Neural progenitor cell (in vitro differentiated cells): Measurements from ENCODE around the gene FIG4. TPM values are rescaled to one million over a fixed set of nuclear protein-coding genes. Genes with fewer than 3 reads are reported as not detected.

ENCODE experiments used
- DNase-seq: peaks from one replicate; pipeline ENCODE4 v3.0.0-alpha.2; 2016; ENCODE audit warnings: low spot score
- H2AFZ ChIP-seq: fragments of 200-600 bp; sonication (generic); replicated peaks from 2 replicates; pipeline ENCODE4 v1.6.1; 2016; ENCODE audit warnings: antibody characterized with exemption
- H3F3A ChIP-seq: fragments of 200-600 bp; sonication (generic); 2 replicates; pipeline ENCODE4 v1.6.1; 2016; ENCODE audit warnings: antibody characterized with exemption, low read depth
- H3K27ac ChIP-seq: fragments of 200-600 bp; sonication (generic); 2 replicates; pipeline ENCODE4 v1.5.1; 2016; ENCODE audit warnings: mild to moderate bottlenecking
- H3K27me3 ChIP-seq: fragments of 200-600 bp; sonication (generic); 2 replicates; pipeline ENCODE4 v1.6.1; 2016; ENCODE audit warnings: mild to moderate bottlenecking, moderate library complexity
- H3K36me3 ChIP-seq: fragments of 200-600 bp; sonication (generic); 2 replicates; pipeline ENCODE4 v1.5.1; 2016
- H3K4me1 ChIP-seq: fragments of 200-600 bp; sonication (generic); 2 replicates; pipeline ENCODE4 v1.6.1; 2016; ENCODE audit warnings: mixed run types
- H3K4me2 ChIP-seq: fragments of 200-600 bp; sonication (generic); 2 replicates; pipeline ENCODE4 v1.6.1; 2016
- H3K4me3 ChIP-seq: fragments of 200-600 bp; sonication (generic); 2 replicates; pipeline ENCODE4 v1.5.1; 2016
- H3K79me2 ChIP-seq: fragments of 200-600 bp; sonication (generic); 2 replicates; pipeline ENCODE4 v1.6.1; 2016; ENCODE audit warnings: low read depth
- H3K9ac ChIP-seq: fragments of 200-600 bp; sonication (generic); 2 replicates; pipeline ENCODE4 v1.6.1; 2016
- H3K9me3 ChIP-seq: fragments of 200-600 bp; sonication (generic); 2 replicates; pipeline ENCODE4 v1.5.1; 2016; ENCODE audit warnings: low read depth
- H4K20me1 ChIP-seq: fragments of 200-600 bp; sonication (generic); 2 replicates; pipeline ENCODE4 v1.6.1; 2016; ENCODE audit warnings: low read depth
- H3K27ac Mint-ChIP-seq: 3 replicates; pipeline ENCODE4 v1.8.0; 2021; ENCODE audit warnings: mixed read lengths
- H3K27me3 Mint-ChIP-seq: 2 replicates; pipeline ENCODE4 v1.8.0; 2022; ENCODE audit warnings: low read depth, mild to moderate bottlenecking, inconsistent platforms, moderate library complexity, mixed read lengths; ENCODE audit not compliant: insufficient read depth
- H3K36me3 Mint-ChIP-seq: 3 replicates; pipeline ENCODE4 v1.8.0; 2021; ENCODE audit warnings: mixed read lengths
- H3K4me1 Mint-ChIP-seq: 3 replicates; pipeline ENCODE4 v1.8.0; 2021; ENCODE audit warnings: mixed read lengths
- H3K4me3 Mint-ChIP-seq: 3 replicates; pipeline ENCODE4 v1.8.0; 2021; ENCODE audit warnings: mild to moderate bottlenecking, moderate library complexity, mixed read lengths
- H3K9me3 Mint-ChIP-seq: 3 replicates; pipeline ENCODE4 v1.8.0; 2020; ENCODE audit warnings: mixed read lengths
- CTCF ChIP-seq: fragments of 200-600 bp; sonication (generic); IDR thresholded peaks from 2 replicates; pipeline ENCODE4 v1.5.1; 2017; ENCODE audit warnings: antibody characterized with exemption, mild to moderate bottlenecking
- EZH2 ChIP-seq: fragments of 200-600 bp; sonication (generic); IDR thresholded peaks from 2 replicates; pipeline ENCODE4 v1.6.1; 2017; ENCODE audit warnings: antibody characterized with exemption, mild to moderate bottlenecking, moderate library complexity
- EZH2phosphoT487 ChIP-seq: fragments of 200-600 bp; sonication (generic); IDR thresholded peaks from 2 replicates; pipeline ENCODE4 v1.6.1; 2017; ENCODE audit warnings: antibody characterized with exemption
- total RNA-seq: library from RNA; depleted of rRNA; stranded (reverse); fragments of >200 nt; gene quantifications from 2 replicates; pipeline ENCODE4 v1.2.3, GENCODE V29; 2015; ENCODE audit warnings: low replicate concordance

Gene FIG4
- total RNA-seq, 1 donor from 2014 or later: 51.3 TPM

GRCh38 chr6:109762166-109762565 lies 71.1 kb downstream of the FIG4 start:
- no peak overlapping the region for H3K9ac ChIP-seq
- Mint-ChIP-seq H3K27me3 (no peaks in the 10 kb centered on the region), H3K4me1 (no peaks in the 10 kb centered on the region), H3K9me3 (peaks cover 6% of the 10 kb centered on the region), H3K4me3 (no peak overlapping the region), H3K27ac (no peak overlapping the region), H3K36me3 (peaks cover 10% of the 10 kb centered on the region)
- H4K20me1 ChIP-seq: no peaks in the 10 kb centered on the region
- no peaks in the 10 kb centered on the region for H3K79me2 ChIP-seq
- H3F3A ChIP-seq: no peaks in the 10 kb centered on the region
- no peak for TF ChIP-seq CTCF
- TF ChIP-seq EZH2phosphoT487: no peak
- no peaks in the 10 kb centered on the region for H3K27me3 ChIP-seq
- no peak for DNase-seq
- no peak overlapping the region for H2AFZ ChIP-seq
- H3K4me2 ChIP-seq: no peak overlapping the region
- no peaks in the 10 kb centered on the region for H3K9me3 ChIP-seq
- H3K4me3 ChIP-seq: no peak overlapping the region
- no peak overlapping the region for H3K27ac ChIP-seq
- H3K36me3 ChIP-seq: no peaks in the 10 kb centered on the region
- H3K4me1 ChIP-seq: no peaks in the 10 kb centered on the region

- Histone ChIP-seq H3F3A (no peaks in the 10 kb centered on the region), H3K9ac (no peak overlapping the region), H4K20me1 (no peaks in the 10 kb centered on the region), H3K4me2 (no peak overlapping the region), H3K27me3 (no peaks in the 10 kb centered on the region), H3K9me3 (no peaks in the 10 kb centered on the region), H3K4me3 (no peak overlapping the region), H3K27ac (no peak overlapping the region), H3K36me3 (no peaks in the 10 kb centered on the region), H3K79me2 (no peaks in the 10 kb centered on the region), H3K4me1 (no peaks in the 10 kb centered on the region), H2AFZ (no peak overlapping the region)
- no peaks in the 10 kb centered on the region for H3K4me1 Mint-ChIP-seq
- no peak overlapping the region for H3K27ac Mint-ChIP-seq
- no peaks in the 10 kb centered on the region for H3K27me3 Mint-ChIP-seq
- no peak for TF ChIP-seq EZH2
- no peak for TF ChIP-seq CTCF
- no peak for TF ChIP-seq EZH2phosphoT487
- H3K4me3 Mint-ChIP-seq: no peak overlapping the region
- peaks cover 6% of the 10 kb centered on the region for H3K9me3 Mint-ChIP-seq
- H3K36me3 Mint-ChIP-seq: peaks cover 8% of the 10 kb centered on the region
- DNase-seq: no peak
Observed at GRCh38 chr6:109762769-109763441, 71.8 kb downstream of the FIG4 start.

- no peak overlapping the region for H2AFZ ChIP-seq
- DNase-seq: no peak
- H3K27ac Mint-ChIP-seq: no peak overlapping the region
- H3K4me3 Mint-ChIP-seq: no peak overlapping the region
- no peaks in the 10 kb centered on the region for H3K27me3 ChIP-seq
- H3K4me3 ChIP-seq: no peak overlapping the region
- no peaks in the 10 kb centered on the region for H3K9me3 Mint-ChIP-seq
- no peaks in the 10 kb centered on the region for H3K4me1 ChIP-seq
- no peaks in the 10 kb centered on the region for H3K27me3 Mint-ChIP-seq
- no peaks in the 10 kb centered on the region for H3K4me1 Mint-ChIP-seq
- TF ChIP-seq EZH2phosphoT487 (no peak), CTCF (no peak), EZH2 (no peak)
- H3K4me2 ChIP-seq: no peak overlapping the region
- no peaks in the 10 kb centered on the region for H3K9me3 ChIP-seq
- H3F3A ChIP-seq: no peaks in the 10 kb centered on the region
- H3K36me3 Mint-ChIP-seq: peaks cover 5% of the 10 kb centered on the region
- H3K79me2 ChIP-seq: no peaks in the 10 kb centered on the region
- no peak overlapping the region for H3K27ac ChIP-seq
- H3K9ac ChIP-seq: no peak overlapping the region
- H4K20me1 ChIP-seq: no peaks in the 10 kb centered on the region
- H3K36me3 ChIP-seq: no peaks in the 10 kb centered on the region
Observed at GRCh38 chr6:109766167-109766566, 75.1 kb downstream of the FIG4 start.
